ENCODE results near the gene GBX1.

The GBX1 gene

GRCh38 chr7:151138153-151138851 is 29.2 kb downstream of the GBX1 start:
- DNase-seq = no peak

- no peak for DNase-seq
Measured at GRCh38 chr7:151137791-151138152, 29.7 kb downstream of the GBX1 start.

- DNase-seq = no peak
Measured at GRCh38 chr7:151137076-151137675, 30.3 kb downstream of the GBX1 start.

GRCh38 chr7:151135866-151136843 is 31.3 kb downstream of the GBX1 start:
- no peak for DNase-seq

- DNase-seq = no peak
Measured at GRCh38 chr7:151135525-151135845, 32.0 kb downstream of the GBX1 start.

GRCh38 chr7:151134743-151135524 is 32.6 kb downstream of the GBX1 start:
- no peak for DNase-seq

GRCh38 chr7:151133986-151134742 is 33.3 kb downstream of the GBX1 start:
- DNase-seq = no peak

- DNase-seq = no peak
Measured at GRCh38 chr7:151133266-151133985, 34.1 kb downstream of the GBX1 start.

GRCh38 chr7:151132461-151133205 is 34.9 kb downstream of the GBX1 start:
- DNase-seq = no peak

GRCh38 chr7:151131592-151132293 is 35.8 kb downstream of the GBX1 start:
- no peak for DNase-seq

GRCh38 chr7:151131224-151131591 is 36.3 kb downstream of the GBX1 start:
- DNase-seq = no peak

- DNase-seq = no peak
Measured at GRCh38 chr7:151130741-151131157, 36.7 kb downstream of the GBX1 start.

- no peak for DNase-seq
Measured at GRCh38 chr7:151129960-151130591, 37.4 kb downstream of the GBX1 start.

- DNase-seq = no peak
Measured at GRCh38 chr7:151129117-151129959, 38.2 kb downstream of the GBX1 start.

- DNase-seq = no peak
Measured at GRCh38 chr7:151128716-151129115, 38.8 kb downstream of the GBX1 start.

- no peak for DNase-seq
Measured at GRCh38 chr7:151128144-151128543, 39.4 kb downstream of the GBX1 start.

- no peak for DNase-seq
Measured at GRCh38 chr7:151126491-151127137, 40.9 kb downstream of the GBX1 start.

GRCh38 chr7:151125846-151126481 is 41.5 kb downstream of the GBX1 start:
- DNase-seq = no peak

Data from activated CD4-positive, alpha-beta T cell treated with anti-CD3 and anti-CD28 coated beads, Interleukin-2, amount 50 U/mL, for 48 hours (primary cell).